GM21529 (cell line): Measurements from ENCODE around the gene IHH.

Source experiments
- ATAC-seq: cut with Tn5 transposase; IDR thresholded peaks from one replicate; pipeline ENCODE4 v1.9.1; 2021; ENCODE audit not compliant: unreplicated experiment

Gene IHH

DNA sequence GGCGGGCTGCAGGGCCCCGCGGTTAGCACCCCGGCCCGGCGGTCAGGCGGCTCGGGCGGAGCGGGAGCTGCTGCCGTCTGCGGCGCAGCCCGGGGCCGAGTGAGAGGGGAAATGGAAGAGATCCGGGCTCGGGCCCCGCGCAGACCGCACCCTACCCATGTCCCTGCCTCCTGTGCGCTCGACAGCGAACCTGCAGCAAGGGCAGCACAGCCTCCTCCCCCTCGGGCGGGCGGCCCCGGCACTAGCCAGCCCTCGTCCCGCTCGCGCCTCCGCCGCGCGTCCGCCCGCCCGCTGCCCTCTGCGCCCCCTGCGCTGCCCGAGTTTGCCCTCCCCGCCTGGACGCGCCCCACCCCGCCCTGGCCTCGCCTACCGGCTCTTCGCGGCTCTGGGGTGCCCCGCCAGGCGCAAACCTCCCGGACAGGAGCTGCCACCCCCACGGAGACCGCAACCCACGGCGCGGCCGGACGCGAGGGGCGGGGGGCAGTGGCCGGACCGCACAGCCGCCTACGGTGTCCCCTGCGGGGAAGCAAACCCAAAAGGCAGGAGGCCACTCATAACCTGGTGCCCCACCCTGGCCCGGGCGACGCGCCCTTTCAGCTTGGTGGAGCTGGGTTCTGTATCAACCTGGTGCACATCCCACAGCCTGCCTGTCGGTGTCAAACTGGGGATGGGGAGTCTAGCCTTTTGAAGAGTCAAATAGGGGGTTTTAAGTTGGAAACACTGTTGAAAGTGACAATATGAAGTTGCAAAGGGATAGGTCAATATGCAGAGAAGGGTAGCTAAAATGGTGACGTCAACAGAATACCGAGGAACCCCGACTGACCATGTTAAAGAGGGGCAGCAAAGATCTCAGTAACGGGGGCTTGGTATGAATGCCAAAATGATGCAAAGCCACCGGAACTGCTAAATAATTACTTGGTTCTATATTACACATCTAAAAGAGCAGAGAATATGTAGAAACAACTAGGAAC lies at the start of gene IHH:
Gene IHH, minus strand, starts transcription at position 101 of the 971 bp plus-strand sequence. CDS start 454 bp downstream, outside the sequence.
- ATAC-seq, result no peak

DNA sequence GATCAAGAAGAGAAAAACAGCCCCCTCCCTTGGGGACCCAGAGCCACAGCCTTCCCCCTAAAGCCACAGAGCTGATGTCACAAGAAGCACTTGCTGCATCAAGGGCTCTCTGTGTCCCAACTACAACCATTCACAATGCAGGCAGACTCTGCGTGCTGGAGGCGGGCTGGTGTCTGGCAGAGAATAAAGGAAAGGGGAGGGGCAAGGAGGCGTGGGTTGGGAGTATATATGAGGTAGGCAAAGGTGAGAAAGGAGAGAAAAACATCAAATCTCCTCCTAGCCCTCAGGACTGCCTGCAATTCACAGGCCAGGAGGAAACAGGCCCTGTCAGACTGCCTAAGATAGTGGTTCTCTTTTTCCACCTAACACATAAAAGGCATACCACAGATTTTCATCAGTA lies 48.8 kb upstream of the IHH start:
- no peak for ATAC-seq

GRCh38 chr2:219107758-219108157 lies 47.0 kb upstream of the IHH start:
- ATAC-seq, result no peak

DNA sequence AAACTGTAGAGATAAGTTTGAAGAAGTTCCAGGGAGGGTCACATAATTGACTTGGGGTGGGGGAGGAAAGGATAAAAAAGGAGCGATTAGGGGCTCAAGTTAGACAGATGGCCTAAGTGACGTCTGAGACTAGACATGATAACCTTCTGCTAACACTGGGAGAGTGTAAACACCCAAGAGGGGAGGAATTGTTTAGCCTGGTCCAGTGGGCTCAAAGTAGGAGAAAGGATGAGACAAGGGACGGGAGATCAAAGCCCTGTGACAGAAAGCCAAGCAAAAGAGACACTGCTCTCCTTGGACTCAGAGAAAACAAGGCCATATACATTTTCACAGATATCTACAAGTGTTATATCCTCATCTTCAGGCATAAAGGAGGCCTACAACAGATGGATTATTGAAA lies 45.5 kb upstream of the IHH start:
- no peak for ATAC-seq

GRCh38 chr2:219104107-219105035 lies 43.6 kb upstream of the IHH start:
- peak; percentile 55 for ATAC-seq

- ATAC-seq, result no peak
These were observed 38.6 kb upstream of the IHH start for GRCh38 chr2:219099329-219099728.

GRCh38 chr2:219095406-219095935 lies 34.8 kb upstream of the IHH start:
- no peak for ATAC-seq

DNA sequence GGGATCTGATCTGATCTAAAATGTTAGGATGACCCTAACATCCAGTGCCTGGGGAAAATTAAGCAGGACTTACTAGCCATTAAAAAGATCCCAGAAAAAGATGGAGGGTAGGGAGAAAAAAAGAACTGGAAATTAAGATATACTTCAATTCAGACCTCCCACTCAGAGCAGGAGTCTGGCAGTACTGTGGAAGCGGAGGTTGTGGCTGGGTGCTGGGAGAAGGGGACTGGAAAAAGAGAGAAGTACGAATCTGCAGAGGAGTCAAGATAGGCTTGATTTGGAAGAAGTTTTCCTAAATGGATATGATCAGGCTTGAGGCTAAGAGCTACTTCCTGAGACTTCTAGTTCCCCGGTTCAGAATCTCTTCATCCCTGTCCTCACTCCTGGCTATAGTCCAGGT lies 33.5 kb upstream of the IHH start:
- ATAC-seq, result no peak

- ATAC-seq, result no peak
These were observed 29.9 kb upstream of the IHH start for GRCh38 chr2:219090436-219091299.

DNA sequence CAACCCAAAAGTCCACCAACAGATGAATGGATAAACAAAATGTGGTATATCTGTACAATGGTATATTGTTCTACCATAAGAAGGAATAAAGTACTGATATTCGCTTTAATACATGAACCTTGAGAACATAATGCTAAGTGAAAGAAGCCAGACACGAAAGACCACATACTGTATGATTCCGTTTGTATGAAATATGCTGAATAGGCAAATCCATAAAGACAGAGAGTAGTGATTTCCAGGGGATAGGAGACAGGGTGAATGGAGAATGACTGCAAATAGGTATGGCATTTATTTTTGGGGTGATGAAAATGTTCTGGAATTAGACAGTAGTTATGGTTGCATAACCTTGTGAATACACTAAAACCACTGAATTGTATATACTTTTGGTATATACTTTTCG lies 28.6 kb upstream of the IHH start:
- ATAC-seq, result no peak

DNA sequence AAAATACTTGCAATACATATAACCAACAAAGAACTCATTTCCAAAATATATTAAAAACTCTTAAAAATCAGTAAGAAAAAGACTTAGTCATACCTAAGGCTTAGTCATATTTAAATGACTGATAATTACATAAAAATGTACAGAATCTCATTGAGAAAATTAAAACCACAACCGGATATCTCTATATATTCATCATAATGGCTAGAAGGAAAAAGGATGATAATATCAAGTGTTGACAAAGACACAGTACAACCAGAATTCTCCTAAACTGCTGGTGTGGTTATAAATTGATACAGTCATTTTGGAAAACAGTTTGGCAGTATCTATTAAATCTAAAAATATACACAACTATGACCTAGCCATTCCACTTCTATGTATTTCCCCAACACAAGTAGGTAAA lies 27.1 kb upstream of the IHH start:
- ATAC-seq, result no peak

DNA sequence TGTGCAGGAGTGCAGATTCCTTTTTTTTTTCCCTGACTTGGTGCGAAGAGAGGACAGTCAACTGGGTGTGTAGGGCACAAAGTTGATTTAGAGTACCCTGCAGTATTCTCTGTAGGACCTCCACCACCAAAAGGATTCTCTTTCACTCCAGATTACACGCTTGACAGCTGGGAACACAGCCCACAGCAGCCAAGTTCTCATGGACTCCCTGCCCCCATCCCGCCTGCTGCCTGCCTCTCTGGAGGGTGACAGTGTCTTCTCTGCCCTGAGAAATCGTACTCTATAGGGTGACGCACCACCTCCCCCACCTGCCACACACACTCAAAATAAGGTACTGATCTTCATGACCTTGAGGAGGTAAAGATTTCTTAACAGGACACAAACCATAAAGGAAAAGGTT lies 26.6 kb upstream of the IHH start:
- ATAC-seq, result no peak

DNA sequence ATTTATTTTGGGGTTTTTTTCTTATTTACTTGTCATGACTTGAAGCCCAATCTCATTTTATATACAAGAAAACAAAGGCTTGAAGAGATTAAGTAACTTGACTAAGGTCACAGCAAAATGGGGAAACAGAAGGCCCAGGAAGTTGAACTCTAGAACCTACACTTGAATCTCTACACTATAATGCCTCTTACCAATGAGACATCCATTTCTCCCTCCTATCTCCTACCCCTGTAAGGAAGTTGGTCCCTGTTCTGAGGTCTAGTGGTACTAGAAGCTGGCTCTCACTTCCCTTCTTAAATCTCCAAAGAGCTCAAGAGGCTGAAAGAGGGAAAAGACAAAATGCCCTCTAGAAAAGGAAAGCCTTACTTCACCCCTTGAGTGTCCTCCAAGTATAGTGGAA lies 25.5 kb upstream of the IHH start:
- ATAC-seq, result no peak

- ATAC-seq, result no peak
These were observed 24.1 kb upstream of the IHH start for GRCh38 chr2:219084791-219085190.

- ATAC-seq, result no peak
These were observed 21.7 kb upstream of the IHH start for GRCh38 chr2:219082332-219082958.

DNA sequence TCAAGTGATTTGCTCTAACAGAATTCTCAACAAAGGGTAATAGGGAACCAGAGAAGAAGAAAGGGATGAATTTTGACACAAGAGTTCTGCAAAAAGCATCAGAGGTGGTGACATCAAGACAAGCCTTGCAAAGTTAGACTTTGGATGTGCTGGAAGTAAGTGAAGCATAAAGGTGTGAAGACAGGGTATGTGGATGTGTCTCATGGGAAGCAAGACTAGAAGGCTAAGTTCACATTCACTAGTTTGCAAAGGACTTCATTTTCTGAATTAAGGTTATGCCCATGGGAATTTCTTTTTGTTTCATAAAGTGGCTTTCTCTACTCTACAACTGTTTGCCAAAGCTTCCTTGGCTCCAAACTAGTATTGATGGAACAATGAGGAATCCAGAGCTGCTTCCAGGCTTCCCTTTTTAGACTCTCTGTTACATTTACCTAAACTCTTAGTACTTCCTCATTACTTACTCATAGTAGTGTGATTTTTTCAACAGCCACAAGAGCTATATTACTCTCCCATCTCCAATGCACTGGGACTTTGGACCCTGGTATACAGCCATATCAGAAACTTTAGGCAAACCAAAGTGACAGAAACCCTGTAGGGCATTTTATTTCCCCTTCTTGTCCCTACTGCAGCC lies 21.1 kb upstream of the IHH start:
- no peak for ATAC-seq

- no peak for ATAC-seq
These were observed 20.4 kb upstream of the IHH start for GRCh38 chr2:219081096-219081495.

GRCh38 chr2:219079417-219079816 lies 18.7 kb upstream of the IHH start:
- ATAC-seq, result no peak

DNA sequence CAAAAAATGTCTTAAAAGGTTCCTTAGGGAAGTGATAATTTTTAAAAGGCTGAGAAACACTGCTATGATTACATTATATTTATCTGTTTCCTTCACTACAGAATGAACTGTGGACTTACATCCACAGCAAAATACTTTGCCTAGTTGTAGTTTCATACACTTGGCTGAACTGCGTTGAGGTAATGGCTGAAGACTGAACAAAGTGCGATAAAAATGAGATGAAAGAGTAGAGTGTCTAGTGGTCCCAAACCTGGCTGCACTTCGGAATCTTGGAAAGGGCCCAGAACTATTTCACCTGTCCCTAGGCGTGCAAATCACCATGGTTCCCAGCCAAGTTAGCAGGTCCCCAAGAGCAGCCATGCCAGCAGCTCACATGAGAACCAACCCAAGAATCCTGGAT lies 18.2 kb upstream of the IHH start:
- ATAC-seq, result no peak

GRCh38 chr2:219078126-219078525 lies 17.4 kb upstream of the IHH start:
- ATAC-seq, result no peak
